ENCODE data around the gene CHAC1. TPM values are rescaled to one million over a fixed set of nuclear protein-coding genes. Genes with fewer than 3 reads are reported as not detected.
A peak's percentile ranks its signal among the peaks of the same experiment; 100 is the strongest.

The CHAC1 gene
- total RNA-seq, 3 donors from 2014 or later: 0.32 to 11.9 (median 2.9) TPM

- Histone ChIP-seq H3K4me3 (peak overlapping the region in 1 of 3 donors; percentile 25), H3K9me3 (no peaks in the 10 kb centered on the region), H3K27me3 (no peaks in the 10 kb centered on the region), H3K27ac (peak overlapping the region in 1 of 2 donors; percentile 66), H3K4me1 (no peaks in the 10 kb centered on the region), H3K36me3 (no peaks in the 10 kb centered on the region)
- no peak for TF ChIP-seq POLR2AphosphoS5 (IDR thresholded peaks at IDR 0.05)
- TF ChIP-seq POLR2A (IDR thresholded peaks at IDR 0.05): no peak
- no peak for TF ChIP-seq CTCF (IDR thresholded peaks at IDR 0.05)
- DNase-seq (ENCODE audit: low spot score in 2 of 2): no peak
- intact Hi-C loops (cut with DNase I; ENCODE audit: low total_unique reads): no loop called here
Measured at GRCh38 chr15:40918146-40918798, 35.0 kb upstream of the CHAC1 start.

- Histone ChIP-seq H3K36me3 (no peaks in the 10 kb centered on the region), H3K27me3 (no peaks in the 10 kb centered on the region), H3K9me3 (no peaks in the 10 kb centered on the region), H3K4me3 (peak overlapping the region in 1 of 3 donors; percentile 25), H3K4me1 (no peaks in the 10 kb centered on the region), H3K27ac (peak overlapping the region in 1 of 2 donors; percentile 66)
- no peak for DNase-seq (ENCODE audit: low spot score in 2 of 2)
- intact Hi-C loops (cut with DNase I; ENCODE audit: low total_unique reads): no loop called here
- TF ChIP-seq POLR2AphosphoS5 (IDR thresholded peaks at IDR 0.05) (no peak), CTCF (IDR thresholded peaks at IDR 0.05) (no peak), POLR2A (IDR thresholded peaks at IDR 0.05) (no peak)
Measured at GRCh38 chr15:40918799-40919392, 34.4 kb upstream of the CHAC1 start.

- Histone ChIP-seq H3K9me3 (no peaks in the 10 kb centered on the region), H3K36me3 (no peaks in the 10 kb centered on the region), H3K4me3 (no peak overlapping the region), H3K4me1 (peaks cover 0 to 5% of the 10 kb centered on the region in 2 donors), H3K27me3 (peaks cover 0 to 18% of the 10 kb centered on the region in 2 donors), H3K27ac (no peak overlapping the region)
- TF ChIP-seq POLR2A (IDR thresholded peaks at IDR 0.05) (no peak), POLR2AphosphoS5 (IDR thresholded peaks at IDR 0.05) (no peak), CTCF (IDR thresholded peaks at IDR 0.05) (no peak)
- DNase-seq (ENCODE audit: low spot score in 2 of 2): no peak
- intact Hi-C loops (cut with DNase I; ENCODE audit: low total_unique reads): no loop called here
Measured at GRCh38 chr15:40921949-40922607, 31.2 kb upstream of the CHAC1 start.

- H3K9me3 ChIP-seq: no peaks in the 10 kb centered on the region
- no peaks in the 10 kb centered on the region for H3K36me3 ChIP-seq
- peaks cover 0 to 5% of the 10 kb centered on the region in 2 donors for H3K4me1 ChIP-seq
- H3K27ac ChIP-seq: no peak overlapping the region
- no peak for DNase-seq (ENCODE audit: low spot score in 2 of 2)
- intact Hi-C loops (cut with DNase I; ENCODE audit: low total_unique reads): no loop called here
- TF ChIP-seq CTCF (IDR thresholded peaks at IDR 0.05) (no peak), POLR2A (IDR thresholded peaks at IDR 0.05) (no peak), POLR2AphosphoS5 (IDR thresholded peaks at IDR 0.05) (no peak)
- H3K27me3 ChIP-seq: peaks cover 0 to 22% of the 10 kb centered on the region in 2 donors
- no peak overlapping the region for H3K4me3 ChIP-seq
Measured at GRCh38 chr15:40922608-40923005, 30.7 kb upstream of the CHAC1 start.

- no peak for DNase-seq (ENCODE audit: low spot score in 2 of 2)
- peaks cover 6 to 32% of the 10 kb centered on the region in 2 donors for H3K27me3 ChIP-seq
- no peaks in the 10 kb centered on the region for H3K9me3 ChIP-seq
- no peak overlapping the region for H3K4me3 ChIP-seq
- no peak overlapping the region for H3K27ac ChIP-seq
- no peaks in the 10 kb centered on the region for H3K36me3 ChIP-seq
- intact Hi-C loops (cut with DNase I; ENCODE audit: low total_unique reads): no loop called here
- TF ChIP-seq CTCF (IDR thresholded peaks at IDR 0.05) (no peak), POLR2AphosphoS5 (IDR thresholded peaks at IDR 0.05) (no peak), POLR2A (IDR thresholded peaks at IDR 0.05) (no peak)
- H3K4me1 ChIP-seq: peaks cover 5 to 8% of the 10 kb centered on the region in 2 donors
Measured at GRCh38 chr15:40923551-40923950, 29.7 kb upstream of the CHAC1 start.

All from breast epithelium (tissue), 4 donors.